ENCODE measurements around the gene NFATC1. TPM values are rescaled to one million over a fixed set of nuclear protein-coding genes. Genes with fewer than 3 reads are reported as not detected.
A peak's percentile ranks its signal among the peaks of the same experiment; 100 is the strongest.

NFATC1 gene
- polyA plus RNA-seq, 2 of the 4 experiments (the other 2 are of a cell fraction), result 0.52 to 1.7 TPM

GRCh38 chr18:79395308-79395640 lies 456 bp upstream of the NFATC1 start:
- H3K4me1 ChIP-seq, result no peaks in the 10 kb centered on the region
- FAIRE-seq (no peak), ATAC-seq (no peak), DNase-seq (ENCODE audit: low read depth in 1 of 2, low spot score in 1 of 2) (no peak)
- POLR2A ChIA-PET, result no interaction called here
- CTCF ChIA-PET, result interaction anchor here (1.0 to 3.1 kb wide), 3 partner anchors 15 to 134 kb away, joined by 4 to 17 read pairs (median 4); no protein-coding TSS in a partner anchor
- no CpG with 5 or more reads among the region's 34 CpGs for WGBS (ENCODE audit: missing lambda C conversion rate)
- H3K9me3 ChIP-seq, result no peaks in the 10 kb centered on the region
- peak overlapping the region; percentile 52; the same call in 2 of the 3 replicates for H3K4me3 ChIP-seq
- H3K27ac ChIP-seq, result peak overlapping the region; percentile 26 to 95; a peak in 4 of 6 replicates
- TF ChIP-seq MAX (IDR thresholded peaks at IDR 0.05) (no peak), EHF (CRISPR knock-in tag; IDR thresholded peaks at IDR 0.05) (no peak), HOXB13 (CRISPR knock-in tag; IDR thresholded peaks at IDR 0.05; ENCODE audit: low read depth) (no peak), ZNF302 (CRISPR knock-in tag; IDR thresholded peaks at IDR 0.05) (no peak), HOXB5 (CRISPR knock-in tag; IDR thresholded peaks at IDR 0.05) (no peak), KDM1A (IDR thresholded peaks at IDR 0.05; ENCODE audit: low read depth) (no peak), NPAS2 (CRISPR knock-in tag; IDR thresholded peaks at IDR 0.05; ENCODE audit: borderline replicate concordance) (no peak), FOSB (CRISPR knock-in tag; IDR thresholded peaks at IDR 0.05) (no peak), HDAC2 (IDR thresholded peaks at IDR 0.05) (no peak), JUNB (IDR thresholded peaks at IDR 0.05) (no peak), SMC3 (IDR thresholded peaks at IDR 0.05) (no peak), NFE2L2 (conservative IDR thresholded peaks at IDR 0.05; ENCODE audit: low read length) (no peak), CBX2 (IDR thresholded peaks at IDR 0.05; ENCODE audit: borderline replicate concordance, low read depth) (no peak), RFX5 (IDR thresholded peaks at IDR 0.05) (no peak)
- peak overlapping the region; percentile 97 for H3K4me2 ChIP-seq

GRCh38 chr18:79396431-79397246 lies 909 bp downstream of the NFATC1 start:
- DNase-seq (ENCODE audit: low read depth in 1 of 2, low spot score in 1 of 2), result peak in 1 of 2 experiments; percentile 45
- CTCF ChIA-PET, result interaction anchor here (0.6 to 2.1 kb wide), 9 partner anchors 16 to 795 kb away, joined by 3 to 11 read pairs (median 4); no protein-coding TSS in a partner anchor
- POLR2A ChIA-PET, result interaction anchor here (0.5 kb wide), 1 partner anchor 250 kb away, joined by 3 read pairs; no protein-coding TSS in a partner anchor
- peak; percentile 45 to 57; a peak in 5 of 6 replicates for ATAC-seq
- peak overlapping the region; percentile 64 to 95; a peak in 5 of 6 replicates for H3K27ac ChIP-seq
- 65% methylated on average over 8 of the region's 68 CpGs for WGBS (ENCODE audit: missing lambda C conversion rate)
- no peak for FAIRE-seq
- peak overlapping the region; percentile 52 for H3K4me3 ChIP-seq
- peak; percentile 26 to 43; a peak in 3 of 5 replicates for TF ChIP-seq RAD21 (conservative IDR thresholded peaks at IDR 0.05 in 1 of 2, IDR thresholded peaks at IDR 0.05 in 1 of 2)
- no peak for TF ChIP-seq JUNB (IDR thresholded peaks at IDR 0.05)
- TF ChIP-seq MAX (IDR thresholded peaks at IDR 0.05), result peak; percentile 46; the same call in 1 of the 2 replicates
- 0 out of 2 replicates have a peak, but pooled peaks have one; percentile 30 for TF ChIP-seq E2F6 (IDR thresholded peaks at IDR 0.05; ENCODE audit: borderline replicate concordance, low read depth)
- peak; percentile 26; the same call in 1 of the 3 replicates for TF ChIP-seq CTCF (IDR thresholded peaks at IDR 0.05)
- no peak for TF ChIP-seq HMGXB4 (CRISPR knock-in tag; IDR thresholded peaks at IDR 0.05; ENCODE audit: borderline replicate concordance)
- peak overlapping the region; percentile 97 for H3K4me2 ChIP-seq
- H3K9me3 ChIP-seq, result no peaks in the 10 kb centered on the region
- no peaks in the 10 kb centered on the region for H3K4me1 ChIP-seq
